ENCODE measurements around the gene LRG1.
"Not testable (repeated sequence)": the region's sequence is repeated elsewhere in the genome, so short reads cannot be mapped to it uniquely, and the experiment has no call there.

LRG1 gene

GRCh38 chr19:4542896-4543841 lies 3.3 kb upstream of the LRG1 start:
- Histone ChIP-seq H3K4me3 (ENCODE audit: low read depth in 1 of 2, low read length in 2 of 2) (no peak overlapping the region), H3K9me3 (ENCODE audit: low read length) (peaks cover 6% of the 10 kb centered on the region), H3K9ac (ENCODE audit: low read length) (no peak overlapping the region), H3K4me1 (ENCODE audit: insufficient read depth, low read length) (no peaks in the 10 kb centered on the region), H3K36me3 (ENCODE audit: insufficient read depth, low read length) (no peaks in the 10 kb centered on the region), H3K27me3 (ENCODE audit: control insufficient read depth in 1 of 2, insufficient read depth in 2 of 2, low read length in 2 of 2) (peaks cover 0 to 6% of the 10 kb centered on the region in 2 donors), H3K27ac (ENCODE audit: low read depth, low read length) (no peak overlapping the region)

- not testable (repeated sequence) for H3K27ac ChIP-seq (ENCODE audit: low read depth, low read length); H3K36me3 ChIP-seq (ENCODE audit: insufficient read depth, low read length); H3K4me1 ChIP-seq (ENCODE audit: insufficient read depth, low read length); H3K9me3 ChIP-seq (ENCODE audit: low read length); H3K9ac ChIP-seq (ENCODE audit: low read length); H3K27me3 ChIP-seq (ENCODE audit: control insufficient read depth in 1 of 2, insufficient read depth in 2 of 2, low read length in 2 of 2); H3K4me3 ChIP-seq (ENCODE audit: low read depth in 1 of 2, low read length in 2 of 2)
Observed at GRCh38 chr19:4541806-4542145, 1.9 kb upstream of the LRG1 start.

DNA sequence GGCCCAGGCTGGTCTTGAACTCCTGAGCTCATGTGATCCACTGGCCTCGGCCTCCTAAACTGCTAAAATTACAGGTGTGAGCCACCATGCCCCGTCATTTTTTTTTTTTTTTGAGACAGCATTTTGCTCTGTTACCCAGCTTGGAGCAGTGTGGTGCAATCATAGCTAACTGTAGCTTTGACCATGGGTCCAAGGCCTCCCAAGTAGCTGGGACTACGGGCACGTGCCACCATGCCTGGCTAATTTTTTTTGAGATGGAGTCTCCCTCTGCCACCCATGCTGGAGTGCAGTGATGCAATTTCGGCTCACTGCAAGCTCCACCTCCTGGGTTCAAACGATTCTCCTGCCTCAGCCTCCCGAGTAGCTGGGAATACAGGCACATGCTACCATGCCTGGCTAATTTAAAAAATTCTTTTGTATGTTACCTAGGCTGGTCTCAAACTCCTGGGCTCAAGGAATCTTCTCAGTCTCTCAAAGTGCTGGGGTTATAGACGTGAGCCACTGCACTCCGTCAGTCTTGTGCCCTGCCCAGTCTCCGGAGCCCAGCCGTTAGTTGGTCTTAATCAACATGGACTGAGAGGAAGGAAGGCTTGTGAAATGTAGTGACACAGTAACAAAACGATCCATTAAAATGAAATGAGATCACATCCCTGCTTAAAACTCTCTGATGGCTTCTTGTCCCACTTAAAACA lies 1.4 kb upstream of the LRG1 start:
- Histone ChIP-seq H3K27me3 (ENCODE audit: control insufficient read depth in 1 of 2, insufficient read depth in 2 of 2, low read length in 2 of 2) (peaks cover 0 to 9% of the 10 kb centered on the region in 2 donors), H3K4me3 (ENCODE audit: low read depth in 1 of 2, low read length in 2 of 2) (no peak overlapping the region), H3K9ac (ENCODE audit: low read length) (no peak overlapping the region), H3K27ac (ENCODE audit: low read depth, low read length) (no peak overlapping the region), H3K9me3 (ENCODE audit: low read length) (peaks cover 6% of the 10 kb centered on the region), H3K36me3 (ENCODE audit: insufficient read depth, low read length) (no peaks in the 10 kb centered on the region), H3K4me1 (ENCODE audit: insufficient read depth, low read length) (no peaks in the 10 kb centered on the region)

- Histone ChIP-seq H3K4me1 (ENCODE audit: insufficient read depth, low read length) (no peaks in the 10 kb centered on the region), H3K9me3 (ENCODE audit: low read length) (peaks cover 6% of the 10 kb centered on the region), H3K27ac (ENCODE audit: low read depth, low read length) (no peak overlapping the region), H3K4me3 (ENCODE audit: low read depth in 1 of 2, low read length in 2 of 2) (no peak overlapping the region), H3K9ac (ENCODE audit: low read length) (no peak overlapping the region), H3K27me3 (ENCODE audit: control insufficient read depth in 1 of 2, insufficient read depth in 2 of 2, low read length in 2 of 2) (peaks cover 0 to 14% of the 10 kb centered on the region in 2 donors), H3K36me3 (ENCODE audit: insufficient read depth, low read length) (no peaks in the 10 kb centered on the region)
Observed at GRCh38 chr19:4539169-4539692, 605 bp downstream of the LRG1 start.

GRCh38 chr19:4538601-4538954 lies 1.3 kb downstream of the LRG1 start:
- Histone ChIP-seq H3K9ac (ENCODE audit: low read length) (no peak overlapping the region), H3K4me3 (ENCODE audit: low read depth in 1 of 2, low read length in 2 of 2) (no peak overlapping the region)

DNA sequence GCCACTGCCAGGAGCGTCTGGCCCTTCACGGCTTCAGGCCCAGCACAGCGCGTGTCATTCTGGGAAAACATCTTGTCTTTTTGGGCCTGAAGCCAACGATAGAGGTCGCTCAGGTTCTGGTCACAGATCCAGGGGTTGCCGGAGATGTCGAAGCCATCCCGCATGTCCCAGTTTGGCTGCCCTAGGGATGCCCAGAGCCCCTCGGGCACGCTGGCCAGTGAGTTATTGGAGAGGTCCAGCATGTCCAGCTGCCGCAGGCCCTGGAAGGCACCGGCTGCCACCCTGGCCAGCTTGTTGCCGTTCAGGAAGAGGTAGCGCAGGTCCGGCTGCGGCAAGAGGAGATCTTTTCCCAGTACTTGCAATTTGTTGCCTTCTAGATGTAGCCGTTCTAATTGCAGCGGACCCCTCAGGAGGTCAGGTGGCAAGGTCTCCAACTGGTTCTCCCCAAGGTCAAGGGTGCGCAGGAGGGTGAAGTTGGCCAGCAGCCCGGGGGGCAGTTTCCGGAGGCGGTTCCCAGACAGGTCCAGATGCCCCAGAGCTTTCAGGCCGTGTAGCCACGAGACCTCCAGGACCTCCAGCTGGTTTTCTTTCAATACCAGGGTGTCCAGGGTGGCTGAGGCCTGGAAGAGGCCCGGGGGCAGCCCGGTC lies 1.8 kb downstream of the LRG1 start:
- no peak overlapping the region for H3K9ac ChIP-seq (ENCODE audit: low read length)
- H3K4me1 ChIP-seq (ENCODE audit: insufficient read depth, low read length): no peaks in the 10 kb centered on the region
- peaks cover 6% of the 10 kb centered on the region for H3K9me3 ChIP-seq (ENCODE audit: low read length)
- H3K27me3 ChIP-seq (ENCODE audit: control insufficient read depth in 1 of 2, insufficient read depth in 2 of 2, low read length in 2 of 2): peaks cover 0 to 14% of the 10 kb centered on the region in 2 donors
- H3K4me3 ChIP-seq (ENCODE audit: low read depth in 1 of 2, low read length in 2 of 2): no peak overlapping the region
- no peaks in the 10 kb centered on the region for H3K36me3 ChIP-seq (ENCODE audit: insufficient read depth, low read length)
- no peak overlapping the region for H3K27ac ChIP-seq (ENCODE audit: low read depth, low read length)

More at GRCh38 chr19:4538601-4538954, 1.3 kb downstream of the LRG1 start:
- no peak overlapping the region for H3K27ac ChIP-seq (ENCODE audit: low read depth, low read length)
- H3K4me1 ChIP-seq (ENCODE audit: insufficient read depth, low read length): no peaks in the 10 kb centered on the region
- no peaks in the 10 kb centered on the region for H3K36me3 ChIP-seq (ENCODE audit: insufficient read depth, low read length)
- H3K9me3 ChIP-seq (ENCODE audit: low read length): peaks cover 6% of the 10 kb centered on the region
- H3K27me3 ChIP-seq (ENCODE audit: control insufficient read depth in 1 of 2, insufficient read depth in 2 of 2, low read length in 2 of 2): peaks cover 0 to 14% of the 10 kb centered on the region in 2 donors

DNA sequence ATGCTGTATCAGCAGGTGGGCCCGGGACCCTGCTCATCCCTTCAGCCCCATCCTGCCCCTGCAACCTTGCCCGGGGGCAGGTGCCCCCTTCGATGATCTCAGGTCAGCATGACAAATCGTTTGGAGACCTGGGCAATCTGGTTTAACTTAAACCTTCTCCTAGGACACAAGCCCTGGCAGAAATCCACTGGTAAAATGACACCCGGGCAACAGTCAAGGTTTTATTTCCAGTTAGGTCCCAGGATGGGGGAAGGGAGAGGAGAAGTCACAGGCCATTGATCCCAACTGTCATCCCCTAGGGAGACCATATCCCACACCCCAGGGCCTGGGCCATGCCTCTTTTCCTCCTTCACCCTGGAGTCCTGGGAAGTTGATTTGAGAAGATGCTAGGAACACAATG lies 3.0 kb downstream of the LRG1 start:
- no peak overlapping the region for H3K27ac ChIP-seq (ENCODE audit: low read depth, low read length)
- peaks cover 6% of the 10 kb centered on the region for H3K9me3 ChIP-seq (ENCODE audit: low read length)
- H3K27me3 ChIP-seq (ENCODE audit: control insufficient read depth in 1 of 2, insufficient read depth in 2 of 2, low read length in 2 of 2): peaks cover 0 to 14% of the 10 kb centered on the region in 2 donors
- H3K9ac ChIP-seq (ENCODE audit: low read length): no peak overlapping the region
- no peaks in the 10 kb centered on the region for H3K36me3 ChIP-seq (ENCODE audit: insufficient read depth, low read length)
- H3K4me3 ChIP-seq (ENCODE audit: low read depth in 1 of 2, low read length in 2 of 2): no peak overlapping the region
- H3K4me1 ChIP-seq (ENCODE audit: insufficient read depth, low read length): no peaks in the 10 kb centered on the region

DNA sequence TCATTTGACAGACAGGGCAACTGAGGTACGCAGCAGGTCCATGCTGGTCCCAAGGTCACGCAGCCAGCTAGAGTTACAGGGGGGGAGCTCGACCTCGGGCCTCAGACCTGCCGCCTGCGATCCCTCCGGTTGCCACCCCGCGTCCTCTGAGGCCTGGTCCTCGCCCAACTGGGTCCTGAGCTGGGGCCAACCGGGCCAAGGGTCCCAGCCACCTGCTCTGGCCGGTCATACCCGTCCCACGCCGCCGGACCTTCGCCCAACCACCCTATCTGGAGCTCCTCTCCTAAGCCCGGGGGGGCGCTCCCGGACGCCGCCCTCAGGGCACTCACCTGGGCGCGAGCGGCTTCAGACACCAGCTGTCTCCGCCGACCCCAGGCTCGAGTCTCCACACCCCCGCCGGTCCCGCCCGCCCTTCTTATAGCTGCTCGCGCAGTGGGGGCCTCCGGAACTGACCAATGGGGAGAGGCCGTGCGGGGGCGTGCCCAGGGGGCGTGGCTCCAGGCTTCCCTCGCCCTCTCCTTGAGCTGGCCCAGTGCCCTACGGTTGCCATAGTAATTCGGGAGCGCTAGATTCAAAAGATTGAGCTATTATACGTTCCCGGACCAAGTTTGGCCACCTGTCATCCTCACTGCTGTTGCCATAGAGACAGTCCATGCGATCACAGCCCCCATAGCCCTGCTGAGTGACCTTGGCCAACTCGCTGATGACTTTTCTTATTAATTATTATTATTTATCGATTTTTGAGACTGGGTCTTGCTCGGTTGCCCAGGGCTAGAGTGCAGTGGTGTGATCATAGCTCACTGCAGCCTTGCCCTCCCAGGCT lies 4.8 kb downstream of the LRG1 start, which contains the start of gene PLIN5:
TSS of gene PLIN5 (minus strand) at position 389 of the 823 bp plus-strand sequence. CDS start 1,150 bp downstream, outside the sequence.
- H3K4me1 ChIP-seq (ENCODE audit: insufficient read depth, low read length): no peaks in the 10 kb centered on the region
- H3K27me3 ChIP-seq (ENCODE audit: control insufficient read depth in 1 of 2, insufficient read depth in 2 of 2, low read length in 2 of 2): peaks cover 0 to 18% of the 10 kb centered on the region in 2 donors
- no peaks in the 10 kb centered on the region for H3K9me3 ChIP-seq (ENCODE audit: low read length)
- no peak within 1 kb of the TSS for H3K27ac ChIP-seq (ENCODE audit: low read depth, low read length)
- no peak within 1 kb of the TSS for H3K4me3 ChIP-seq (ENCODE audit: low read depth in 1 of 2, low read length in 2 of 2)
- H3K36me3 ChIP-seq (ENCODE audit: insufficient read depth, low read length): no peaks in the 10 kb centered on the region
- no peak within 1 kb of the TSS for H3K9ac ChIP-seq (ENCODE audit: low read length)

DNA sequence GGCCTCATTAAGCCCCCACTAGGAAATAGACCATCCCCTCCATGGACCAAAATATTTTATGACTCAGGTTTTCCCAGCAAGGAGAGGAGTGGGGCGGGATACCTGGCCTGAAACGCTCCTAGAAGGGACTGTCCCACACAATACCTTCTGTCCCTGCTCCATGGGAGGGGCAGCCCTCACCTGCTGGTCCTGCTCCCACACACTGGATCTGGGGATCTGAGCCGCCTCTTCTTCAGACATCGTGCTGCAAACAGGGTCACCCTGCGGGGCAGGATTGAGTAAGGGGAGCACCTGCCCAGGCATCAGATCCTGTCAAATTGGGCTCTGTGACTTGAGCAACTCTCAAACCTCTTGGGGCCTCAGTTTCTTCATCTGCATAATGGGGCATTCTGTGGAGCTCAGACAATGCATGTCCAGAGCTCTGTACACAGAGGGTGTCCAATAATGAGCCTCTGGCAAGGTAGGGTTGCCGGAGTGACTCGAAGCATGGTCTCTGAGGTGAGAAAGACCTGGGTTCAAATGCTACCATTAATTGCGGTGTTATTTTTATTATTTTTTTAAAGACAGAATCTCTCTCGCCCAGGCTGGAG lies 5.9 kb downstream of the LRG1 start:
- H3K4me1 ChIP-seq (ENCODE audit: insufficient read depth, low read length): no peaks in the 10 kb centered on the region
- H3K27me3 ChIP-seq (ENCODE audit: control insufficient read depth in 1 of 2, insufficient read depth in 2 of 2, low read length in 2 of 2): peaks cover 0 to 18% of the 10 kb centered on the region in 2 donors
- no peak overlapping the region for H3K4me3 ChIP-seq (ENCODE audit: low read depth in 1 of 2, low read length in 2 of 2)
- H3K9me3 ChIP-seq (ENCODE audit: low read length): no peaks in the 10 kb centered on the region
- H3K36me3 ChIP-seq (ENCODE audit: insufficient read depth, low read length): no peaks in the 10 kb centered on the region
- no peak overlapping the region for H3K27ac ChIP-seq (ENCODE audit: low read depth, low read length)
- H3K9ac ChIP-seq (ENCODE audit: low read length): no peak overlapping the region

DNA sequence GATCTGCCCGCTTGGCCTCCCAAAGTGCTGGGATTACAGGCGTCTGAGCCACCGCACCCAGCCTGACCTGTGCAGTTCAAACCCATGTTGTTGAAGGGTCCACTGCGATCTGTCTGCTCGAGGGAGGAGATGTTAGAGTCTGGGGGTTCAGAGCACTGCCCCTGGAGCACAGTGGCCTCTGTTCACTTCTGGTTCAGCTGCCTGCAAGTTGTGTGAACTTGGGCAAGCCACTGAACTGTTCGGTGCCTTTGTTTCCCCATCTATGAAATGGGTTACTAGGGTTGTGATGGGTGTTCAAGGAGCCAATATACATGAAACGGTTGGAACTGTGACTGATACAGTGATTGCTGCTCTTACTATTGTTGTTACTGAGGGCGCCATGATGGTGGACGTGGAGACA lies 6.5 kb downstream of the LRG1 start:
- Histone ChIP-seq H3K27me3 (ENCODE audit: control insufficient read depth in 1 of 2, insufficient read depth in 2 of 2, low read length in 2 of 2) (peaks cover 0 to 13% of the 10 kb centered on the region in 2 donors), H3K9me3 (ENCODE audit: low read length) (no peaks in the 10 kb centered on the region), H3K4me1 (ENCODE audit: insufficient read depth, low read length) (no peaks in the 10 kb centered on the region)

More for the DNA sequence above, 6.5 kb downstream of the LRG1 start:
- no peak overlapping the region for H3K27ac ChIP-seq (ENCODE audit: low read depth, low read length)
- no peak overlapping the region for H3K9ac ChIP-seq (ENCODE audit: low read length)
- H3K36me3 ChIP-seq (ENCODE audit: insufficient read depth, low read length): no peaks in the 10 kb centered on the region
- no peak overlapping the region for H3K4me3 ChIP-seq (ENCODE audit: low read depth in 1 of 2, low read length in 2 of 2)

Measured in muscle layer of colon (tissue), 2 donors.